HCT116 (cell line): Measurements from ENCODE around the gene KPNB1.

Source experiments
- CTCF ChIP-seq, 3 experiments: fragments of 200-600 bp in 1 of 3; sonication (generic) in 1 of 3; IDR thresholded peaks in 2 of 3; conservative IDR thresholded peaks in 1 of 3; 2 replicates each; pipeline ENCODE4 v1.5.1; 2012 to 2017; ENCODE audit warnings: low read depth in 2 of 3, low read length in 2 of 3, antibody characterized with exemption in 1 of 3, borderline replicate concordance in 1 of 3, control low read depth in 1 of 3, mild to moderate bottlenecking in 1 of 3, mixed read lengths in 1 of 3, mixed run types in 1 of 3, moderate library complexity in 1 of 3; ENCODE audit not compliant: insufficient read depth in 1 of 3
- EZH2 ChIP-seq: fragments of 200-600 bp; sonication (generic); IDR thresholded peaks from 2 replicates; pipeline ENCODE4 v1.6.1; 2017; ENCODE audit warnings: antibody characterized with exemption, mixed run types
- EZH2phosphoT487 ChIP-seq: fragments of 200-600 bp; IDR thresholded peaks from 2 replicates; pipeline ENCODE4 v1.6.1; 2018; ENCODE audit warnings: antibody characterized with exemption, borderline replicate concordance
- FOSL1 ChIP-seq: IDR thresholded peaks from 2 replicates; pipeline ENCODE4 v1.6.1; 2012; ENCODE audit warnings: low read depth
- POLR2A ChIP-seq: IDR thresholded peaks from 2 replicates; pipeline ENCODE4 v1.7.0; 2011; ENCODE audit warnings: borderline replicate concordance; ENCODE audit not compliant: insufficient read depth, insufficient read length; ENCODE audit errors: extremely low read depth
- POLR2AphosphoS5 ChIP-seq: IDR thresholded peaks from 2 replicates; pipeline ENCODE4 v1.6.1; 2011; ENCODE audit warnings: mild to moderate bottlenecking, low read depth, low read length, moderate library complexity
- RAD21 ChIP-seq: IDR thresholded peaks from 2 replicates; pipeline ENCODE4 v1.6.1; 2012; ENCODE audit warnings: low read depth, mild to moderate bottlenecking
- REST ChIP-seq: IDR thresholded peaks from 2 replicates; pipeline ENCODE4 v1.6.1; 2012; ENCODE audit warnings: low read depth
- SIN3A ChIP-seq: IDR thresholded peaks from 2 replicates; pipeline ENCODE4 v1.6.1; 2012; ENCODE audit warnings: low read depth
- TF ChIP-seq, protein P1 (sequence below): IDR thresholded peaks from 2 replicates; pipeline ENCODE4 v1.6.1; 2012
- TF ChIP-seq, protein P2 (sequence below): IDR thresholded peaks from 2 replicates; pipeline ENCODE4 v1.6.1; 2012

DNA sequence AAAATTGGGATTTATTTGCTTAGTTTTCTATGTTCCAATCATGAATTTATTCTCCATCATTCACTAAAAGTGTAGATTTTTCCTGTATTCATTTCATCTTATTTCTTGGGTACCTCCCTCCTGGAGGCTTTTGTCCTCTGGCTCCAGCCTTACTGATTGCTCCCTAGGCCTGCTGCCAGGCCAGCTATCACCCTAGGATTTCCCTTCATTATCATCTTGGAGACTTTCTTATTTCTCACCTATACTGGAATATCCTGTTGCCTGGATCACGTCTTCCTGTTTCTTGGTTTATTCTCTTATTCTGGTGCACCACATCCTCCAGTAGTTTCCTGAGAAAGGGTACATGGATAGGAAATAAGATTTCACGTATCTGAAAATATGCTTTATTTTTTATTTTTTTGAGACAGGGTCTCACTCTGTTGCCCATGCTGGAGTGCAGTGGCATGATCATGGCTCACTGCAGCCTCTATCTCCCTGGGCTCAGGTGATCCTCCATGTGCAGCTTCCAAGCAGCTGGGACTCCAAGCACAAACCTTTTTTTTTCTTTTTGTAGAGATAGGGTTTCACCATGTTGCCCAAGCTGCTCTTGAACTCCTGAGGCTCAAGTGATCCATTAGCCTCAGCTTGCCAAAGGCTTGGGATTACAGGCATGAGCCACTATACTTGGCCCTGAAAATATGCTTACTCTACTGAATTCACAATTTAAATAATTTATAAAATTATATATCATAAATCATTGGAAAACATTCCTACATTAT, 13.3 kb upstream of the KPNB1 start:
- TF ChIP-seq EZH2: no peak
- no peak for TF ChIP-seq CTCF (IDR thresholded peaks at IDR 0.05 in 2 of 3, conservative IDR thresholded peaks at IDR 0.05 in 1 of 3; ENCODE audit: borderline replicate concordance in 1 of 3, insufficient read depth in 1 of 3, low read depth in 2 of 3, low read length in 2 of 3)
- no peak for TF ChIP-seq REST
- TF ChIP-seq, protein P1, sequence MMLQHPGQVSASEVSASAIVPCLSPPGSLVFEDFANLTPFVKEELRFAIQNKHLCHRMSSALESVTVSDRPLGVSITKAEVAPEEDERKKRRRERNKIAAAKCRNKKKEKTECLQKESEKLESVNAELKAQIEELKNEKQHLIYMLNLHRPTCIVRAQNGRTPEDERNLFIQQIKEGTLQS: no peak
- no peak for TF ChIP-seq EZH2phosphoT487
- no peak for TF ChIP-seq POLR2A
- no peak for TF ChIP-seq RAD21
- no peak for TF ChIP-seq POLR2AphosphoS5
- no peak for TF ChIP-seq FOSL1
- no peak for TF ChIP-seq SIN3A
- TF ChIP-seq, protein P2, sequence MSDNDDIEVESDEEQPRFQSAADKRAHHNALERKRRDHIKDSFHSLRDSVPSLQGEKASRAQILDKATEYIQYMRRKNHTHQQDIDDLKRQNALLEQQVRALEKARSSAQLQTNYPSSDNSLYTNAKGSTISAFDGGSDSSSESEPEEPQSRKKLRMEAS: no peak
